ENCODE results near the gene TFRC. TPM values are rescaled to one million over a fixed set of nuclear protein-coding genes. Genes with fewer than 3 reads are reported as not detected.

Gene TFRC
- total and polyA plus RNA-seq, 4 donors, result 19.1 to 1,250 (median 73.3) TPM

DNA sequence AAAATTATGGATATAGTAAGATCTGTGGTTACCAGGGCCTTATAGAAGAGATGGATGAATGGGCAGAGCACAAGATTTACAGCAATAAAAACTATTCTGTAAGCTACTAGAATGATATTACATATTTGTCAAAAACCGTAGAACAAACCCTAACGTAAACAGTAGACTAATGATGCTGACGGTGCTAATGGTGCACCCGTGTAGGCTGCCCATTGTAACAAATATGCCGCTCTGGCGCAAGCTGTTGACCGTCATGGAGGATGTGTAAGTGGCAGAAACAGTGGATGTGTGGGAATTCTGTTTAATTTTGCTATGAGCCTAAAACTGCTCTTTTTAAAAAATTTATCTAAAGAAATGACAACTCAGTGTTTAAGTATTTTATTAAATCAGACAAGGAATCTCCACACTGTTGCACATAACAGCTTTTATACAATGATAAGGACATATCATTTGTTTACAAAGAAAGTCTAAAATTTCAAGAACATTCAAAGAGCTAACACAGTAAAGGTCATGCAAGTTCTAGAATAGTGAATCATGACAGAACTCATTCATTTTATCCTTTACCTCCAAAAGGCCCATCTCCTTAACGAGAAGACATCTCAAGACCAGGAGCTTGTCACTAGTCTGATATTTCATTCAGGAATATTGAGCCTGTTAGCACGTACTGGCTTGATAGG is 32.8 kb downstream of the TFRC start (continued):
- TF ChIP-seq ZBTB33 (IDR thresholded peaks at IDR 0.05), result no peak

DNA sequence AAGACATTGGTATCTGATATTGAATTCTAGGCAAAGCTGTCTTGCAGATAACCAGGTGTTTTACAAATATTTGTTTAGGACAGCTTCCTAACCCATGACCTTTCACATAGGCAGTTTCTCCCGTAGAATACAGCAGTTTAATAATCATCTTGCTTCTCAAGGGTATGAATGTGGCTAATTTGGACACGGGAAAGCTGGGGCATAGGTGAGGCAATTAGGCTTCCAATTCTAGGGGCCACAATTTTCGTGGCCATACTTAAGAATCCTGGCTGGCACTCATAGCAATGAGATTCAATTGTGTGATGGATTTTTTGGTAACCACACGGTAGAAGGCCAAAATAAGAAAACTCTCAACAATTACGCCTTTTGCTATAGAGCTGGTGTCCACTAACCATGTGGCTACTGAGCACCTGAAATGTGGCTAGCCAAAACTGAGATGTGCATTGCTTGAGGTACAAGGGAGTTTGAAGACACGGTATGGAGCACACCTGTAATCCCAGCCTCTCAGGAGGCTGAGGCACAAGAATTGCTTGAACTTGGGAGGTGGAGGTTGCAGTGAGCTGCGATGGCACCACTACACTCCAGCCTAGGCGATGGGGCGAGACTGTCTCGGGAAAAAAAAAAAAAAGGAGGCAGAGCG is 34.4 kb downstream of the TFRC start:
- no peak for DNase-seq (ENCODE audit: low spot score)
- Histone ChIP-seq H3K9ac (ENCODE audit: low read depth in 1 of 2, low read length in 2 of 2) (no peak overlapping the region), H3K4me1 (ENCODE audit: control insufficient read depth in 4 of 4, insufficient read depth in 4 of 4, low read length in 3 of 4) (peaks cover 0 to 13% (median 9%) of the 10 kb centered on the region in 4 donors), H3K27ac (ENCODE audit: low read depth in 1 of 2, low read length in 2 of 2) (no peak overlapping the region), H3K27me3 (ENCODE audit: control insufficient read depth in 4 of 4, insufficient read depth in 4 of 4, low read length in 3 of 4) (no peaks in the 10 kb centered on the region), H3K36me3 (ENCODE audit: control insufficient read depth in 4 of 4, insufficient read depth in 3 of 4, low read depth in 1 of 4, low read length in 3 of 4) (peaks cover 12 to 40% (median 36%) of the 10 kb centered on the region in 4 donors), H3K9me3 (ENCODE audit: control insufficient read depth in 4 of 4, low read length in 3 of 4) (no peaks in the 10 kb centered on the region), H3K4me3 (ENCODE audit: low read depth in 1 of 3, low read length in 3 of 3) (no peak overlapping the region)
- WGBS, result 73% methylated on average over 11 of the region's 11 CpGs
- TF ChIP-seq, protein P1, sequence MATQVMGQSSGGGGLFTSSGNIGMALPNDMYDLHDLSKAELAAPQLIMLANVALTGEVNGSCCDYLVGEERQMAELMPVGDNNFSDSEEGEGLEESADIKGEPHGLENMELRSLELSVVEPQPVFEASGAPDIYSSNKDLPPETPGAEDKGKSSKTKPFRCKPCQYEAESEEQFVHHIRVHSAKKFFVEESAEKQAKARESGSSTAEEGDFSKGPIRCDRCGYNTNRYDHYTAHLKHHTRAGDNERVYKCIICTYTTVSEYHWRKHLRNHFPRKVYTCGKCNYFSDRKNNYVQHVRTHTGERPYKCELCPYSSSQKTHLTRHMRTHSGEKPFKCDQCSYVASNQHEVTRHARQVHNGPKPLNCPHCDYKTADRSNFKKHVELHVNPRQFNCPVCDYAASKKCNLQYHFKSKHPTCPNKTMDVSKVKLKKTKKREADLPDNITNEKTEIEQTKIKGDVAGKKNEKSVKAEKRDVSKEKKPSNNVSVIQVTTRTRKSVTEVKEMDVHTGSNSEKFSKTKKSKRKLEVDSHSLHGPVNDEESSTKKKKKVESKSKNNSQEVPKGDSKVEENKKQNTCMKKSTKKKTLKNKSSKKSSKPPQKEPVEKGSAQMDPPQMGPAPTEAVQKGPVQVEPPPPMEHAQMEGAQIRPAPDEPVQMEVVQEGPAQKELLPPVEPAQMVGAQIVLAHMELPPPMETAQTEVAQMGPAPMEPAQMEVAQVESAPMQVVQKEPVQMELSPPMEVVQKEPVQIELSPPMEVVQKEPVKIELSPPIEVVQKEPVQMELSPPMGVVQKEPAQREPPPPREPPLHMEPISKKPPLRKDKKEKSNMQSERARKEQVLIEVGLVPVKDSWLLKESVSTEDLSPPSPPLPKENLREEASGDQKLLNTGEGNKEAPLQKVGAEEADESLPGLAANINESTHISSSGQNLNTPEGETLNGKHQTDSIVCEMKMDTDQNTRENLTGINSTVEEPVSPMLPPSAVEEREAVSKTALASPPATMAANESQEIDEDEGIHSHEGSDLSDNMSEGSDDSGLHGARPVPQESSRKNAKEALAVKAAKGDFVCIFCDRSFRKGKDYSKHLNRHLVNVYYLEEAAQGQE (IDR thresholded peaks at IDR 0.05), result peak; percentile 89
- TF ChIP-seq JUND (IDR thresholded peaks at IDR 0.05), result no peak
- TF ChIP-seq, protein P2, sequence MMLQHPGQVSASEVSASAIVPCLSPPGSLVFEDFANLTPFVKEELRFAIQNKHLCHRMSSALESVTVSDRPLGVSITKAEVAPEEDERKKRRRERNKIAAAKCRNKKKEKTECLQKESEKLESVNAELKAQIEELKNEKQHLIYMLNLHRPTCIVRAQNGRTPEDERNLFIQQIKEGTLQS (IDR thresholded peaks at IDR 0.05), result no peak
- peak in 1 of 2 donors; percentile 18 for TF ChIP-seq RXRA (IDR thresholded peaks at IDR 0.05)

GRCh38 chr3:196044513-196044912 is 37.4 kb downstream of the TFRC start:
- Histone ChIP-seq H3K9me3 (ENCODE audit: control insufficient read depth in 4 of 4, low read length in 3 of 4) (no peaks in the 10 kb centered on the region), H3K4me3 (ENCODE audit: low read depth in 1 of 3, low read length in 3 of 3) (no peak overlapping the region), H3K9ac (ENCODE audit: low read depth in 1 of 2, low read length in 2 of 2) (no peak overlapping the region), H3K27ac (ENCODE audit: low read depth in 1 of 2, low read length in 2 of 2) (no peak overlapping the region), H3K4me1 (ENCODE audit: control insufficient read depth in 4 of 4, insufficient read depth in 4 of 4, low read length in 3 of 4) (peaks cover 0 to 13% (median 9%) of the 10 kb centered on the region in 4 donors), H3K27me3 (ENCODE audit: control insufficient read depth in 4 of 4, insufficient read depth in 4 of 4, low read length in 3 of 4) (no peaks in the 10 kb centered on the region), H3K36me3 (ENCODE audit: control insufficient read depth in 4 of 4, insufficient read depth in 3 of 4, low read depth in 1 of 4, low read length in 3 of 4) (peaks cover 3 to 12% (median 11%) of the 10 kb centered on the region in 4 donors)
- TF ChIP-seq FOXA1 (IDR thresholded peaks at IDR 0.05) (no peak), EGR1 (IDR thresholded peaks at IDR 0.05; ENCODE audit: low read depth in 2 of 2) (no peak), TAF1 (conservative IDR thresholded peaks at IDR 0.05) (no peak), JUND (IDR thresholded peaks at IDR 0.05) (no peak), YY1 (IDR thresholded peaks at IDR 0.05) (no peak), NR2F2 (IDR thresholded peaks at IDR 0.05) (no peak), GABPA (IDR thresholded peaks at IDR 0.05 in 1 of 2, conservative IDR thresholded peaks at IDR 0.05 in 1 of 2) (no peak), RXRA (IDR thresholded peaks at IDR 0.05) (no peak), ZBTB33 (IDR thresholded peaks at IDR 0.05) (no peak), HNF4G (IDR thresholded peaks at IDR 0.05) (no peak)
- TF ChIP-seq, protein P3, sequence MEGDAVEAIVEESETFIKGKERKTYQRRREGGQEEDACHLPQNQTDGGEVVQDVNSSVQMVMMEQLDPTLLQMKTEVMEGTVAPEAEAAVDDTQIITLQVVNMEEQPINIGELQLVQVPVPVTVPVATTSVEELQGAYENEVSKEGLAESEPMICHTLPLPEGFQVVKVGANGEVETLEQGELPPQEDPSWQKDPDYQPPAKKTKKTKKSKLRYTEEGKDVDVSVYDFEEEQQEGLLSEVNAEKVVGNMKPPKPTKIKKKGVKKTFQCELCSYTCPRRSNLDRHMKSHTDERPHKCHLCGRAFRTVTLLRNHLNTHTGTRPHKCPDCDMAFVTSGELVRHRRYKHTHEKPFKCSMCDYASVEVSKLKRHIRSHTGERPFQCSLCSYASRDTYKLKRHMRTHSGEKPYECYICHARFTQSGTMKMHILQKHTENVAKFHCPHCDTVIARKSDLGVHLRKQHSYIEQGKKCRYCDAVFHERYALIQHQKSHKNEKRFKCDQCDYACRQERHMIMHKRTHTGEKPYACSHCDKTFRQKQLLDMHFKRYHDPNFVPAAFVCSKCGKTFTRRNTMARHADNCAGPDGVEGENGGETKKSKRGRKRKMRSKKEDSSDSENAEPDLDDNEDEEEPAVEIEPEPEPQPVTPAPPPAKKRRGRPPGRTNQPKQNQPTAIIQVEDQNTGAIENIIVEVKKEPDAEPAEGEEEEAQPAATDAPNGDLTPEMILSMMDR (IDR thresholded peaks at IDR 0.05; ENCODE audit: low read depth, low read length, missing input control), result no peak
- TF ChIP-seq, protein P1 (IDR thresholded peaks at IDR 0.05), result no peak
- 98% methylated on average over 27 of the region's 27 CpGs for WGBS
- no peak for DNase-seq (ENCODE audit: low spot score)

Measured in liver (tissue), 9 donors.